Measurements from ENCODE around the gene FMNL2. TPM values are rescaled to one million over a fixed set of nuclear protein-coding genes. Genes with fewer than 3 reads are reported as not detected.

Gene FMNL2
- total RNA-seq, 1 donor from 2014 or later, result 166 TPM

- no peak overlapping the region for H3K4me3 Mint-ChIP-seq (ENCODE audit: unreplicated experiment)
- no peak overlapping the region for H3K27ac Mint-ChIP-seq (ENCODE audit: unreplicated experiment)
- DNase-seq, result no peak
Measured at GRCh38 chr2:152606081-152606480, 271.1 kb downstream of the FMNL2 start.

GRCh38 chr2:152606941-152607340 lies 272.0 kb downstream of the FMNL2 start:
- peaks cover 8% of the 10 kb centered on the region for H3K27me3 Mint-ChIP-seq (ENCODE audit: unreplicated experiment)
- no peak for DNase-seq
- no peaks in the 10 kb centered on the region for H3K36me3 Mint-ChIP-seq (ENCODE audit: unreplicated experiment)
- peaks cover 2% of the 10 kb centered on the region for H3K9me3 Mint-ChIP-seq (ENCODE audit: unreplicated experiment)
- no peak overlapping the region for H3K27ac Mint-ChIP-seq (ENCODE audit: unreplicated experiment)
- TF ChIP-seq CTCF (IDR thresholded peaks at IDR 0.05; ENCODE audit: partially characterized antibody, unreplicated experiment), result no peak
- peaks cover 2% of the 10 kb centered on the region for H3K4me1 Mint-ChIP-seq (ENCODE audit: low read depth, unreplicated experiment)
- H3K4me3 Mint-ChIP-seq (ENCODE audit: unreplicated experiment), result no peak overlapping the region

More at GRCh38 chr2:152606081-152606480, 271.1 kb downstream of the FMNL2 start:
- Mint-ChIP-seq H3K9me3 (ENCODE audit: unreplicated experiment) (peaks cover 2% of the 10 kb centered on the region), H3K27me3 (ENCODE audit: unreplicated experiment) (peaks cover 8% of the 10 kb centered on the region), H3K4me1 (ENCODE audit: low read depth, unreplicated experiment) (peaks cover 2% of the 10 kb centered on the region), H3K36me3 (ENCODE audit: unreplicated experiment) (no peaks in the 10 kb centered on the region)
- TF ChIP-seq CTCF (IDR thresholded peaks at IDR 0.05; ENCODE audit: partially characterized antibody, unreplicated experiment), result no peak

GRCh38 chr2:152607793-152608300 lies 272.9 kb downstream of the FMNL2 start:
- TF ChIP-seq CTCF (IDR thresholded peaks at IDR 0.05; ENCODE audit: partially characterized antibody, unreplicated experiment), result no peak
- Mint-ChIP-seq H3K36me3 (ENCODE audit: unreplicated experiment) (no peaks in the 10 kb centered on the region), H3K4me1 (ENCODE audit: low read depth, unreplicated experiment) (peaks cover 2% of the 10 kb centered on the region)

GRCh38 chr2:152609154-152609553 lies 274.2 kb downstream of the FMNL2 start:
- Mint-ChIP-seq H3K9me3 (ENCODE audit: unreplicated experiment) (peaks cover 2% of the 10 kb centered on the region), H3K27ac (ENCODE audit: unreplicated experiment) (no peak overlapping the region), H3K36me3 (ENCODE audit: unreplicated experiment) (no peaks in the 10 kb centered on the region), H3K4me3 (ENCODE audit: unreplicated experiment) (no peak overlapping the region), H3K4me1 (ENCODE audit: low read depth, unreplicated experiment) (peaks cover 2% of the 10 kb centered on the region), H3K27me3 (ENCODE audit: unreplicated experiment) (peaks cover 5% of the 10 kb centered on the region)
- no peak for TF ChIP-seq CTCF (IDR thresholded peaks at IDR 0.05; ENCODE audit: partially characterized antibody, unreplicated experiment)
- DNase-seq, result no peak

More at GRCh38 chr2:152607793-152608300, 272.9 kb downstream of the FMNL2 start:
- H3K27me3 Mint-ChIP-seq (ENCODE audit: unreplicated experiment), result peaks cover 7% of the 10 kb centered on the region
- no peak overlapping the region for H3K4me3 Mint-ChIP-seq (ENCODE audit: unreplicated experiment)
- peaks cover 2% of the 10 kb centered on the region for H3K9me3 Mint-ChIP-seq (ENCODE audit: unreplicated experiment)
- H3K27ac Mint-ChIP-seq (ENCODE audit: unreplicated experiment), result no peak overlapping the region
- DNase-seq, result no peak

- Mint-ChIP-seq H3K27ac (ENCODE audit: unreplicated experiment) (no peak overlapping the region), H3K4me1 (ENCODE audit: low read depth, unreplicated experiment) (peaks cover 2% of the 10 kb centered on the region), H3K36me3 (ENCODE audit: unreplicated experiment) (no peaks in the 10 kb centered on the region), H3K9me3 (ENCODE audit: unreplicated experiment) (peaks cover 2% of the 10 kb centered on the region), H3K27me3 (ENCODE audit: unreplicated experiment) (peaks cover 2% of the 10 kb centered on the region), H3K4me3 (ENCODE audit: unreplicated experiment) (no peak overlapping the region)
- DNase-seq, result no peak
- no peak for TF ChIP-seq CTCF (IDR thresholded peaks at IDR 0.05; ENCODE audit: partially characterized antibody, unreplicated experiment)
Measured at GRCh38 chr2:152609699-152610098, 274.7 kb downstream of the FMNL2 start.

Data from glutamatergic neuron (in vitro differentiated cells).